Measurements from ENCODE around the gene PGAP3. TPM values are rescaled to one million over a fixed set of nuclear protein-coding genes. Genes with fewer than 3 reads are reported as not detected.
"Not testable (repeated sequence)": the region's sequence is repeated elsewhere in the genome, so short reads cannot be mapped to it uniquely, and the experiment has no call there.

The PGAP3 gene
- total RNA-seq, 1 donor, result 27.7 TPM

GRCh38 chr17:39699157-39699817, 11.4 kb upstream of the PGAP3 start:
- DNase-seq (ENCODE audit: low read depth in 2 of 3, low spot score in 2 of 3), result not testable (repeated sequence)

GRCh38 chr17:39697961-39698360, 10.1 kb upstream of the PGAP3 start:
- DNase-seq (ENCODE audit: low read depth in 2 of 3, low spot score in 2 of 3), result no peak

GRCh38 chr17:39696731-39697130, 8.9 kb upstream of the PGAP3 start:
- no peak for DNase-seq (ENCODE audit: low read depth in 2 of 3, low spot score in 2 of 3)

- DNase-seq (ENCODE audit: low read depth in 2 of 3, low spot score in 2 of 3), result no peak
Observed at GRCh38 chr17:39695089-39695474, 7.2 kb upstream of the PGAP3 start.

GRCh38 chr17:39694593-39694992, 6.7 kb upstream of the PGAP3 start:
- no peak for DNase-seq (ENCODE audit: low read depth in 2 of 3, low spot score in 2 of 3)

- no peak for DNase-seq (ENCODE audit: low read depth in 2 of 3, low spot score in 2 of 3)
Observed at GRCh38 chr17:39688945-39689344, 1.1 kb upstream of the PGAP3 start.

GRCh38 chr17:39688475-39688835, 598 bp upstream of the PGAP3 start:
- no peak for DNase-seq (ENCODE audit: low read depth in 2 of 3, low spot score in 2 of 3)

GRCh38 chr17:39687101-39687545, 734 bp downstream of the PGAP3 start:
- no peak for DNase-seq (ENCODE audit: low read depth in 2 of 3, low spot score in 2 of 3)

- DNase-seq (ENCODE audit: low read depth in 2 of 3, low spot score in 2 of 3), result no peak
Observed at GRCh38 chr17:39684369-39685192, 3.3 kb downstream of the PGAP3 start.

GRCh38 chr17:39683295-39683939, 4.4 kb downstream of the PGAP3 start:
- DNase-seq (ENCODE audit: low read depth in 2 of 3, low spot score in 2 of 3), result no peak

- peak in 2 of 3 donors; percentile 57 to 67 for DNase-seq (ENCODE audit: low read depth in 2 of 3, low spot score in 2 of 3)
Observed at GRCh38 chr17:39679521-39680192, 8.2 kb downstream of the PGAP3 start.

GRCh38 chr17:39678340-39679116, 9.3 kb downstream of the PGAP3 start:
- no peak for DNase-seq (ENCODE audit: low read depth in 2 of 3, low spot score in 2 of 3)

- DNase-seq (ENCODE audit: low read depth in 2 of 3, low spot score in 2 of 3), result no peak
Observed at GRCh38 chr17:39677542-39678339, 10.1 kb downstream of the PGAP3 start.

- DNase-seq (ENCODE audit: low read depth in 2 of 3, low spot score in 2 of 3), result no peak
Observed at GRCh38 chr17:39677072-39677471, 10.8 kb downstream of the PGAP3 start.

GRCh38 chr17:39676198-39676819, 11.5 kb downstream of the PGAP3 start:
- peak in 1 of 3 donors; percentile 44 for DNase-seq (ENCODE audit: low read depth in 2 of 3, low spot score in 2 of 3)

GRCh38 chr17:39675390-39676082, 12.3 kb downstream of the PGAP3 start:
- DNase-seq (ENCODE audit: low read depth in 2 of 3, low spot score in 2 of 3), result no peak

- no peak for DNase-seq (ENCODE audit: low read depth in 2 of 3, low spot score in 2 of 3)
Observed at GRCh38 chr17:39674702-39675389, 13.0 kb downstream of the PGAP3 start.

GRCh38 chr17:39674179-39674578, 13.7 kb downstream of the PGAP3 start:
- no peak for DNase-seq (ENCODE audit: low read depth in 2 of 3, low spot score in 2 of 3)
